H54 (cell line): ENCODE measurements around the gene MRC1.

ENCODE experiments used
- DNase-seq: peaks from one replicate; pipeline ENCODE4 v3.0.0; 2011; ENCODE audit warnings: low spot score, mixed read lengths; ENCODE audit not compliant: insufficient read length
- FAIRE-seq: peaks from 3 replicates; lab custom pipeline; 2011; peaks lifted over from hg19 to GRCh38; lab: Jason Lieb, UNC
- POLR2A ChIP-seq: IDR thresholded peaks from 2 replicates; pipeline ENCODE4 v1.6.1; 2011; ENCODE audit warnings: low read depth, mild to moderate bottlenecking, low read length

The MRC1 gene

DNA sequence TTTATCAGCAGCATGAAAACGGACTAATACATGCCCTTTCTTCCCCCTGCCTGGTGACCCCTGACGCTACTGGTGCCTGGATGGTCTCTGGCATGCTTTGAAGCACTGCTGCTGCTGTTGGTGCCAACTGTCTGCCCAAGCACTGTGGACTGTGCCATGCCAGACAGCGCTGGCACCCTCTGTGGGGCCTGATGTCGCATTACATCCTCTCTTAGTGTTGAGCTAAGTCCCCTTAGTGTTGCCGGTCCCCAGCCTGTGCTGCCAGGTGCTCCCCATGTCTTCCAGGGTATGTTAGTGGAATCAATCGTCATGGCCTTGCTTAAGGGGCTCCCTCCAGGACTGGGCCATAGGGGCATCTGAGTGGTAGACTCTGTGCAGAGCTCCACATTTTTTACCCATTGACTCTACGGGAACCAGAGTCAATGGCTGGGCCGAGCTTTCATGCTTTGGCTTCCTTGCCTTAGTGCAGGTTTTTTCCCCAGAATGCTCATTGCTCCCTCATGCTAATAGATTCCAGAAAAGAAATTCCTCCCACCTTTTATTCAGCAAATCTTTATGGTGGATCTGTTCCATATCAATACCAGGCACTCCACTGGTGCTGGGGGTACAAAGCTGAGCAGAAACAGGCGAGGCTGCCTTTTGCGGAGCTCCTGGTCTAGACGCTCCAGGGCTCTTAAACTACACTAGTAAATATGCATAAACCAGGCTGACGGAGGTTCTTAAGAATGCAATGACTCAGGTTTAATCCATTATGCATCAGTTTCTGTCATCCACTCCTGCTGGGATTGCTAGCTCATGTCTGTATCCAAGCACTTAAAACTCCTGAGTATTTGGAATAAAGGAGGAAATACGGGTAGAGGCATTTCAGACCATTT, 21.8 kb upstream of the MRC1 start:
- FAIRE-seq = peak; percentile 93
- TF ChIP-seq POLR2A = no peak
- peak; percentile 61 for DNase-seq

DNA sequence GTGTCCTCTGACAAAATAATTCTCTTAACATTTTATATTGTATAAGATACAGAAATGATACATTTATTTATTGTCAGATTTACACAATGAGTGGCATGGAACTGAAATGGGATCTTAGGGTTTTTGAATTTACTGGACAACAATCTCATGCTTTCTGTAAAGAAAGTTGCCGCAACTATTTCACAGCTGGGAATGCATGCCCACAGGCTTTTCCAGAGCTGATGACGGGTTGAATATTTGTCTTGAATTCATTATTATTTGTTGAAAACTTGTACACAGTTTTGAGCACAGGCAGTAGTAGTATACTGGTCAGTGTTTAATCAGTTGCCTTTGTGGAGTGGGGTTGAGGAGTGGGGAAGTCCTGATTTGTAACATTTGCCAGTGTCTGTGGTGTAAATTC, 20.5 kb upstream of the MRC1 start:
- no peak for TF ChIP-seq POLR2A
- no peak for DNase-seq
- no peak for FAIRE-seq

- DNase-seq (no peak), FAIRE-seq (no peak)
- TF ChIP-seq POLR2A = no peak
Measured at GRCh38 chr10:17789396-17789795, 19.8 kb upstream of the MRC1 start.

- DNase-seq (no peak), FAIRE-seq (no peak)
- TF ChIP-seq POLR2A = no peak
Measured at GRCh38 chr10:17790651-17791050, 18.5 kb upstream of the MRC1 start.

- FAIRE-seq (peak; percentile 11), DNase-seq (no peak)
- TF ChIP-seq POLR2A = no peak
Measured at GRCh38 chr10:17792991-17793390, 16.2 kb upstream of the MRC1 start.

GRCh38 chr10:17793823-17794644, 15.1 kb upstream of the MRC1 start:
- TF ChIP-seq POLR2A = no peak
- DNase-seq = no peak
- FAIRE-seq = no peak

GRCh38 chr10:17795083-17795482, 14.1 kb upstream of the MRC1 start:
- DNase-seq = no peak
- FAIRE-seq = no peak
- no peak for TF ChIP-seq POLR2A

- TF ChIP-seq POLR2A = no peak
- FAIRE-seq (no peak), DNase-seq (no peak)
Measured at GRCh38 chr10:17795813-17796594, 13.1 kb upstream of the MRC1 start.

GRCh38 chr10:17801507-17801906, 7.6 kb upstream of the MRC1 start:
- DNase-seq = no peak
- no peak for FAIRE-seq
- TF ChIP-seq POLR2A = no peak

DNA sequence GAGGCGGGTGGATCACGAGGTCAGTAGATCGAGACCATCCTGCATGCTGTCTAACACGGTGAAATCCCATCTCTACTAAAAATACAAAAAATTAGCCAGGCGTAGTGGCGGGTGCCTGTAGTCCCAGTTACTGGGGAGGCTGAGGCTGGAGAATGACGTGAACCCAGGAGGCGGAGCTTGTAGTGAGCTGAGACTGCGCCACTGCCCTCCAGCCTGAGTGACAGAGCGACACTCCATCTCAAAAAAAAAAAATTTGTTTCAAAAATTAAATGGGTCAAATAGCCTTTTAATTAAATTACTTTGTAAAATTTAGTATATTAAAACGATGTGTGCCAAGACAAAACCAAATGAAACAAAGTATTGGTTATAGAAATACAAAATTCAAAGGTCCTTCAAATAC, 6.8 kb upstream of the MRC1 start:
- DNase-seq (no peak), FAIRE-seq (no peak)
- no peak for TF ChIP-seq POLR2A

- no peak for TF ChIP-seq POLR2A
- DNase-seq = no peak
- FAIRE-seq = peak; percentile 85
Measured at GRCh38 chr10:17802976-17803375, 6.2 kb upstream of the MRC1 start.

DNA sequence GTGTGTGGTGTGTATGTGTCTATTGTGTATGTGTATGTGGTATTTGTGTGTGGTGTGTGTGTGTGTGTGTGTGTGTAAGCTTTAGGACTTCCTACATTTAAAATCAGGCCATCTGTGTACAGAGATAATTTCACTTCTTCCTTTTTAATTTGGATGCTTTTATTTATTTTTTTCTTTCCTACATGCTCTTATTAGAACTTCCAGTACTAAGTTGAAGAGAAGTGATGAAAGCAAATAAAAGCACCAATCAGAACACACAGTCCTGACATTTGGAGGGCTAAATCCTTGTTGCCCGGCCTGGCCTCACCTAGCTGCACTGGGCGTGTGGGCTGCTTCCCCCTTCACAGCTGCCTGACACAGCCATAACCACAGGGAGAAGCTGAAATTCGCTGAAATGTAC, 3.8 kb upstream of the MRC1 start:
- no peak for DNase-seq
- no peak for TF ChIP-seq POLR2A
- FAIRE-seq = no peak

DNA sequence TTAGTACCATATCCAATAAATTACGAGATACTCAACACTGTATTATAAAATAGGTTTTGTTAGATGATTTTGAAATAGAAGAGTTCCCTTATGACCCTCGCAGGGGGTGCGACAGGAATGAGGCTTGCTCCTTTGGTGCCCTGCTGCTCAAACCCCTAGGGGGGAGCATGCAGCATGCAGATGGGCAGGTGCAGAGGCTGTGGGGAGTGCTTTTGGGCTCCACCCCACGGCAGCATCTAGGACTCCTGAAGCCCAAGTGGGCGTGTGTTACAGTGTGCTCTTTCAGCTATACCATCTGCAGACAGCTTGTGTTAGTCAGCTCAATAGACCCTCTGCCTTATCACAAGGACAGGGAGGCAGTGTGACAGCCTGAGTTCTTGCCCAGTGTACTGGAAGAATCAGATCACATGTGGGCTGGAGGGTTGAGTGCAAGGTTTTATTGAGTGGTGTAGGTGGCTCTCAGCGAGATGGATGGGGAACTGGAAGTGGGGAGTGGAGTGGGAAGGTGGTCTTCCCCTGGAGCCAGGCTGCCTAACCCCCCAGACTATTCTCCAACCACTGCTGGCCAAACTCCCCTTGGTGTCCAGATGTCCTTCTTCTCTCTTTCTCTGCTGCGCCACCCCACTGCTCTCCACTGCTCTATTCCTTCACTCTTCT, 3.1 kb upstream of the MRC1 start:
- DNase-seq (no peak), FAIRE-seq (peak; percentile 6)
- no peak for TF ChIP-seq POLR2A
